ENCODE measurements around the gene MYRF. TPM values are rescaled to one million over a fixed set of nuclear protein-coding genes. Genes with fewer than 3 reads are reported as not detected.

The MYRF gene
- total RNA-seq, 3 donors from 2014 or later, result 0.08 to 1.1 (median 0.24) TPM

DNA sequence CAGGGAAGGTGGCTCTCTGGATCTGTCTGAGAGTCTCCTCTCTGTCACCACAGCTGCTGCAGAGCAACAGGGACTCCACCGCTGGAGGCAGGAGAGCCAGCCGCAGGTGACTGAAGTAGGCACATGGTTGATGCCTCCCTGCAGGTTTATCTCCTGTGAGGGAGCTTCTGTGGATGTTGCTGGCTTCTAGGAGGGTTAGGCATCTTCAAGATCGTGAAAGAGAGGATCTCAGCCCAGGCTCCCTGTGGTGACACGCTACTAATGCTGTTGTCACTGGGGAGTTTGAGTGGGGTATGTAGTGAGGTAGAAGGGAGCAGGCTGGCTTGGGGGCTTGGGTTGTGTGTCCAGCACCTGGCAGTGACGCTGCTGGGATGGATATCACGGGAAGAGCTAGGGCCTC, 38.1 kb upstream of the MYRF start:
- DNase-seq, result no peak
- H3K36me3 Mint-ChIP-seq (ENCODE audit: insufficient read depth), result no peaks in the 10 kb centered on the region
- H3K4me3 Mint-ChIP-seq, result no peak overlapping the region
- ATAC-seq, result no peak
- no peaks in the 10 kb centered on the region for H3K27me3 Mint-ChIP-seq (ENCODE audit: low read depth)
- no peaks in the 10 kb centered on the region for H3K4me1 Mint-ChIP-seq (ENCODE audit: low read depth)
- H3K9me3 Mint-ChIP-seq, result no peaks in the 10 kb centered on the region

GRCh38 chr11:61714916-61715315, 37.5 kb upstream of the MYRF start:
- no peaks in the 10 kb centered on the region for H3K36me3 Mint-ChIP-seq (ENCODE audit: insufficient read depth)
- ATAC-seq (no peak), DNase-seq (no peak)
- no peaks in the 10 kb centered on the region for H3K4me1 Mint-ChIP-seq (ENCODE audit: low read depth)
- H3K9me3 Mint-ChIP-seq, result no peaks in the 10 kb centered on the region
- H3K4me3 Mint-ChIP-seq, result no peak overlapping the region
- H3K27me3 Mint-ChIP-seq (ENCODE audit: low read depth), result no peaks in the 10 kb centered on the region

GRCh38 chr11:61715867-61716266, 36.6 kb upstream of the MYRF start:
- no peak for DNase-seq
- Mint-ChIP-seq H3K4me3 (no peak overlapping the region), H3K9me3 (no peaks in the 10 kb centered on the region), H3K4me1 (ENCODE audit: low read depth) (no peaks in the 10 kb centered on the region), H3K36me3 (ENCODE audit: insufficient read depth) (no peaks in the 10 kb centered on the region), H3K27me3 (ENCODE audit: low read depth) (no peaks in the 10 kb centered on the region)
- ATAC-seq, result no peak

DNA sequence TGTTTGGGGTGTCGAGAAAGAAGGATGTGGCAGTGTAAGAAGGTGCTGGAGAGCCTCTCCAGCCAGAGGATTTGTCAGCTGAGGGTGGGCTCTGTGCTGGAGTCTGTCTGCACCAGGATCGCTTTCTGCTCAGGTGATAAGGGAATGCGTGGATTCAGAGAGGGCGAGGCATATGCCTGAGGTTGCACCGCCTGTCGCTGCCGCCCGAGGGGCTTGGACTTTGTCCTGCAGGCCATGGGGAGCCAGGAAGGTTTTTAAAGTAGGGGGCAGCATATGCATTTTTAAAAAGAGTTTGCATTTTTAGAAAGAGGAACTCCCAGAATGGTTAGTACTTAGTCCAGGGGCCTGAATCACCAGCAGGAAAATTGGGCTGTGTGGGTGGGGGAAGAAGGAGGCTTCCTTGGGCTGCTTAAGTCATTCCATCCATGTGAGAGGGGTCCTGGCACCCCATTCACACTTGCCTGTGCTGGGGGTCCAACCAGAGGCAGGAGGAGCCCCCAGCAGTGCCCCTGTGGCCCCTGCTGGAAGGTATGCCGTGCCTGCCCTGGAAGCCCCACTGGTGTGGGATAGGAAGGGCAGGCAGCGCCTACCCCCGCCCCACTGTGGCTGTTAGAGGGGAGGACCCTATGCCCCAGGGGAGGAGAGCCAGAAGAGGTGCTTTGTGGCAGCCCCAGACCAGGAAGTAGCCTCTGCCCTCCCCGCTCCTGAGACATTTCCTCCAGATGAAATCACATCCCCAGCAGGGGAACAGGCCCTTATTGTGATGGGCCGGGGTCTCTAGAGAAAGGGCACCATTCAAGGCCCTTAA, 35.8 kb upstream of the MYRF start:
- H3K36me3 Mint-ChIP-seq (ENCODE audit: insufficient read depth), result no peaks in the 10 kb centered on the region
- no peaks in the 10 kb centered on the region for H3K9me3 Mint-ChIP-seq
- no peaks in the 10 kb centered on the region for H3K27me3 Mint-ChIP-seq (ENCODE audit: low read depth)
- H3K4me3 Mint-ChIP-seq, result no peak overlapping the region
- DNase-seq (no peak), ATAC-seq (no peak)
- H3K4me1 Mint-ChIP-seq (ENCODE audit: low read depth), result no peaks in the 10 kb centered on the region

DNA sequence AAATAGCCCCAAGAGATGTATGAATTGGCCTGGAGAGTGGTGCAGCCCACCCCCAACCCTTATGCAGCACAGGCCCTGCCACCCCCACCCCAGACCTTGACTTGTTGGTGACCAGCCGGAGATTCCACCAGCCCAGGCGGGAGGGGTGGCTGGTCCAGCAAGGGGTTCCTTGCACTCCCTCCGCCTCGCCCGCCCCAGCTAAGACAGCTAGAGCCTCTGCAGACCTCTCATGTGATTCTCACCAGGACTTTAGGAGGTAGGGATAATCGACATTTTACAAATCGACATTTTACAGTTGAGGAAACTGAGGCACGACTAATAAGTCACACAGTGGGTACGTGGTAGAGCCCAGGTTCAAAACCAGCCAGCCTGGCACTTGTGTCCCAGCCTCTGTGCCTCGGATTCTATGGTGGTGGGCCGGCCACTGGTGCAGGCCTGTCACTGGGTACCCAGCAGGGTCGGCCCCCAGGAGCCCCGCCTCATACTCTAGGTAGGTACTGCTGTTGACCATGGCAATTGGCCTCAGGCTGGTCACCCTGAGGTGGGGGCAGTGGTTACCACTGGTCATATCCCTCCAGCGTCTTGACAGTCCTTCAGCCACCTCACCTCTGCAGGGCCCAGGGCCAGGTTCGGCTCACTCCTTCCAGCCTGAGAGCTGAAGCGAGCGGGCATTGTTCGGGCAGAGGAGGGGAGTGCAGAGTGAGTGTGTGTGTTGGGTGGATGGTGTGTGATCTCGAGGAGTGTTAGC, 35.0 kb upstream of the MYRF start:
- H3K4me3 Mint-ChIP-seq, result no peak overlapping the region
- ATAC-seq, result no peak

DNA sequence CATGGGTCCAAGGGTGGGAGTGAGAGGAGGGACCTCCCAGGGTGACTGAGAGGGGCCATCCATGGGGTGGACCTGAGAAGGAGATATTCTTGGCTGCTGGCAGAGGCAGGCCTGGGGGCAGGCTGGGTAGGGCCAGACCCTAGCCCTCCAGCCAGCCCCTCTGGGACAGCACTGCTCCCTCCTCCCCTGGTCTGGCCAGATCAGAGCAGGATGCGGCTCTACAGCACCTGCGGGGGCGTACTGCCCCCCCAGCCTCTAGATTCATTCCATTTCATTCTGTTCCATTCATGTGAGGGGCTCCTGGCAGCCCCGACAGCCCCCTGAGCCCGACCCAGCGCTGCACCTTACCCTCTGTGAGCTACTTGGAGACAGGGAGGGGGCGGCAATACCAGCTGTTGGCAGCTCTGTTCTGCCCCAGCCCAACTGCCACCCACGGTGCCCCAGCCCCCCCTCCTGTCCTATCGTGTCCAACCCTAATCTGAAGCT, 34.3 kb upstream of the MYRF start:
- no peaks in the 10 kb centered on the region for H3K9me3 Mint-ChIP-seq
- H3K4me3 Mint-ChIP-seq, result no peak overlapping the region
- no peak for ATAC-seq
- H3K36me3 Mint-ChIP-seq (ENCODE audit: insufficient read depth), result no peaks in the 10 kb centered on the region
- no peaks in the 10 kb centered on the region for H3K27me3 Mint-ChIP-seq (ENCODE audit: low read depth)
- no peaks in the 10 kb centered on the region for H3K4me1 Mint-ChIP-seq (ENCODE audit: low read depth)
- no peak for DNase-seq

More for the DNA sequence above, 35.0 kb upstream of the MYRF start:
- H3K4me1 Mint-ChIP-seq (ENCODE audit: low read depth), result no peaks in the 10 kb centered on the region
- no peak for DNase-seq
- H3K36me3 Mint-ChIP-seq (ENCODE audit: insufficient read depth), result no peaks in the 10 kb centered on the region
- no peaks in the 10 kb centered on the region for H3K27me3 Mint-ChIP-seq (ENCODE audit: low read depth)
- no peaks in the 10 kb centered on the region for H3K9me3 Mint-ChIP-seq

DNA sequence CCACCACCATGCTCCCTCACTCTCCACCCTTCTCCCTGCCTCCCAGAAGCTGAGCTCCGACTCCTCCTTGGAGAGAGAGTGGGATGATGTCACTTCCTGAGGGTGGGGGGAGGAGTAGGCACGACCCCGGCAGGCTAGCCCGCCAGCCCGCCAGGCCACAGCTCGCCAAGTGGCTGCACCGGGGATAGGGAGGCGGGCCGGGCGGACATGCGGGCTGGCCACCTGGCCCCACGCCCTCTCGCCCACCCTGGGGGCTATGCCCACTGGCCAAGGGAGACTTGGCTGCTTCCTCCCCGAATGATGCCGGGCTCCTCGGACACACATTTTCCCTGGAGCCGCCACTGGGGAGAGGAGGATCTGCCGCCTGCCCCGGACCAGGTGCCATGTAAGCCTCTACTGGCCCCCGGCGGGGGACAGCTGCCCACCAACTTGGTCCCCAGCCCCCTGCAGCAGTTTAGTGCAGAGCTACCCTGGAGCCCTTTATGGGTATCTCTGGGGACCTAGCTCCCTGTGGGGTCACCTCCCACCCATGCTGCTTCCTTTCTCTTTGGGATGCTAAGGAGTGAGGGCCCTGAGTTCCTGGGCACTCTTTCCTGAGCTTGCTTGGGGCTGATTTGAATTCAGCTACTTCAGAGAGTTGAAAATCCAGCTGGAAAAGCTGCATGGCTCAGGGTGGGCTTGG, 33.7 kb upstream of the MYRF start:
- Mint-ChIP-seq H3K4me1 (ENCODE audit: low read depth) (no peaks in the 10 kb centered on the region), H3K4me3 (no peak overlapping the region), H3K27me3 (ENCODE audit: low read depth) (no peaks in the 10 kb centered on the region), H3K9me3 (no peaks in the 10 kb centered on the region), H3K36me3 (ENCODE audit: insufficient read depth) (no peaks in the 10 kb centered on the region)
- ATAC-seq, result no peak
- no peak for DNase-seq

GRCh38 chr11:61719978-61720377, 32.5 kb upstream of the MYRF start:
- no peaks in the 10 kb centered on the region for H3K36me3 Mint-ChIP-seq (ENCODE audit: insufficient read depth)
- H3K4me1 Mint-ChIP-seq (ENCODE audit: low read depth), result no peaks in the 10 kb centered on the region
- no peak for DNase-seq
- no peak overlapping the region for H3K4me3 Mint-ChIP-seq
- H3K27me3 Mint-ChIP-seq (ENCODE audit: low read depth), result no peaks in the 10 kb centered on the region
- ATAC-seq, result no peak
- H3K9me3 Mint-ChIP-seq, result no peaks in the 10 kb centered on the region

GRCh38 chr11:61720597-61720996, 31.8 kb upstream of the MYRF start:
- DNase-seq (no peak), ATAC-seq (no peak)
- Mint-ChIP-seq H3K27me3 (ENCODE audit: low read depth) (no peaks in the 10 kb centered on the region), H3K36me3 (ENCODE audit: insufficient read depth) (no peaks in the 10 kb centered on the region), H3K4me1 (ENCODE audit: low read depth) (no peaks in the 10 kb centered on the region), H3K9me3 (no peaks in the 10 kb centered on the region), H3K4me3 (no peak overlapping the region)

DNA sequence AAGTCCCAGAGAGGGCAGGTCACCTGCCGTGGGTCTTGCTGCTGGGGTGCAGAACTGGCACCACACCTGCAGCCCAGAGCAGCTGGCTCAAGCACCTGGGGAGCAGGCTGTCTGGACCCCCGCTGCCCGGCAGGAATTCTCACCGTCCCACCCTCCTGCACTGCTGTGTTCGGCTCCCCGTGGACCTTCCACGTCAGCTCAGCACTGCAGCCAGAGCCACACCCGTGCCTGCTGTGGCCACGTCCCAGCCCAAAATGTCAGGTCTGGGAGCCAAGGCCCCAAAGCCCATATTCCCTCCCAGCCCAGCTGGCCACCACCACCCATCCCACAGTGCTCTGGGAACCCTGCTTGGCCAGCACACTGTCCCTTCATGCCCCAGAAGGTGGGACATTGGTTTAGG, 28.0 kb upstream of the MYRF start:
- no peaks in the 10 kb centered on the region for H3K4me1 Mint-ChIP-seq (ENCODE audit: low read depth)
- H3K27me3 Mint-ChIP-seq (ENCODE audit: low read depth), result no peaks in the 10 kb centered on the region
- H3K4me3 Mint-ChIP-seq, result no peak overlapping the region
- H3K9me3 Mint-ChIP-seq, result no peaks in the 10 kb centered on the region
- DNase-seq, result no peak
- H3K36me3 Mint-ChIP-seq (ENCODE audit: insufficient read depth), result no peaks in the 10 kb centered on the region
- no peak for ATAC-seq

- Mint-ChIP-seq H3K27me3 (ENCODE audit: low read depth) (no peaks in the 10 kb centered on the region), H3K36me3 (ENCODE audit: insufficient read depth) (no peaks in the 10 kb centered on the region), H3K4me3 (no peak overlapping the region), H3K4me1 (ENCODE audit: low read depth) (no peaks in the 10 kb centered on the region), H3K9me3 (no peaks in the 10 kb centered on the region)
- ATAC-seq (no peak), DNase-seq (no peak)
Measured at GRCh38 chr11:61725781-61726231, 26.6 kb upstream of the MYRF start.

- Mint-ChIP-seq H3K9me3 (no peaks in the 10 kb centered on the region), H3K36me3 (ENCODE audit: insufficient read depth) (no peaks in the 10 kb centered on the region), H3K4me3 (no peak overlapping the region), H3K27me3 (ENCODE audit: low read depth) (no peaks in the 10 kb centered on the region), H3K4me1 (ENCODE audit: low read depth) (no peaks in the 10 kb centered on the region)
- ATAC-seq, result no peak
- no peak for DNase-seq
Measured at GRCh38 chr11:61726775-61727174, 25.7 kb upstream of the MYRF start.

DNA sequence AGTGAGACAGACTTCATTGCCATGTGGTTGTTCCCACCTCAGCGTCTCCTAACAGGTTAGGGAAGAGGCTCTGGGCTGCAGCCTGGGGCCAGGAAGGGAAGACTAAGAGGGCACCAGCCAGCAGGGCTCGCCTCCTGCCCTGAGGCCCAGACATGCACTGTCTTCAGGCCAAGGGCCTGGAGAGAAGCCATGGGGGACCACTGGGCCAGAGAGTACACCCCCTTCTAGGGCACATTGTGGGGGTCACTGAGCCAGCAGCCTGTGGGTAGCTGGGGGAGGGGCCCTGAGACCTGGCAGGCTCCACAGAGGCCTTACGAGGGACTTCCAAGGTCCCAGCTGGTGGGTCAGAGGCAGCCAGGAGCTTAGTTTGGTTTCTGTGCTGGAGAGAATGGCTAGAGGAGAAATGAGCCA, 25.0 kb upstream of the MYRF start:
- no peak for DNase-seq
- H3K27me3 Mint-ChIP-seq (ENCODE audit: low read depth), result no peaks in the 10 kb centered on the region
- no peaks in the 10 kb centered on the region for H3K4me1 Mint-ChIP-seq (ENCODE audit: low read depth)
- no peaks in the 10 kb centered on the region for H3K36me3 Mint-ChIP-seq (ENCODE audit: insufficient read depth)
- no peak for ATAC-seq
- no peaks in the 10 kb centered on the region for H3K9me3 Mint-ChIP-seq
- no peak overlapping the region for H3K4me3 Mint-ChIP-seq

GRCh38 chr11:61728066-61728939, 24.1 kb upstream of the MYRF start:
- H3K9me3 Mint-ChIP-seq, result no peaks in the 10 kb centered on the region
- DNase-seq (no peak), ATAC-seq (no peak)
- H3K4me3 Mint-ChIP-seq, result no peak overlapping the region
- H3K36me3 Mint-ChIP-seq (ENCODE audit: insufficient read depth), result no peaks in the 10 kb centered on the region
- peaks cover under 1% of the 10 kb centered on the region for H3K4me1 Mint-ChIP-seq (ENCODE audit: low read depth)
- H3K27me3 Mint-ChIP-seq (ENCODE audit: low read depth), result no peaks in the 10 kb centered on the region

Data from activated T-cell treated with anti-CD3 and anti-CD28 coated beads, Interleukin-2, amount 50 U/mL, for 4 hours (primary cell).